GM18861 (cell line): Measurements from ENCODE around the gene ITLN1.
"Not testable (repeated sequence)": the region's sequence is repeated elsewhere in the genome, so short reads cannot be mapped to it uniquely, and the experiment has no call there.

Source experiments
- ATAC-seq: cut with Tn5 transposase; IDR thresholded peaks from one replicate; pipeline ENCODE4 v1.9.1; 2021; ENCODE audit not compliant: unreplicated experiment

ITLN1 gene

GRCh38 chr1:160885042-160885441 is at the start of gene ITLN1:
Gene ITLN1 (minus strand): TSS chr1:160885180. CDS start chr1:160884877, 303 bp downstream.
- ATAC-seq = no peak

GRCh38 chr1:160933305-160933704 is 48.3 kb upstream of the ITLN1 start:
- not testable (repeated sequence) for ATAC-seq

- ATAC-seq = no peak
Measured at GRCh38 chr1:160925652-160926244, 40.8 kb upstream of the ITLN1 start.

- no peak for ATAC-seq
Measured at GRCh38 chr1:160924791-160925651, 40.0 kb upstream of the ITLN1 start.

GRCh38 chr1:160916666-160917065 is 31.7 kb upstream of the ITLN1 start:
- ATAC-seq = no peak

GRCh38 chr1:160913229-160913628 is 28.2 kb upstream of the ITLN1 start:
- not testable (repeated sequence) for ATAC-seq

GRCh38 chr1:160911925-160912324 is 26.9 kb upstream of the ITLN1 start:
- ATAC-seq = no peak

GRCh38 chr1:160911441-160911840 is 26.5 kb upstream of the ITLN1 start:
- no peak for ATAC-seq

GRCh38 chr1:160910170-160910750 is 25.3 kb upstream of the ITLN1 start:
- no peak for ATAC-seq

GRCh38 chr1:160907976-160908375 is 23.0 kb upstream of the ITLN1 start:
- ATAC-seq = no peak

GRCh38 chr1:160905617-160905989 is 20.6 kb upstream of the ITLN1 start:
- no peak for ATAC-seq

- no peak for ATAC-seq
Measured at GRCh38 chr1:160904783-160905616, 20.0 kb upstream of the ITLN1 start.

- ATAC-seq = not testable (repeated sequence)
Measured at GRCh38 chr1:160902251-160902650, 17.3 kb upstream of the ITLN1 start.

GRCh38 chr1:160901768-160902167 is 16.8 kb upstream of the ITLN1 start:
- no peak for ATAC-seq

GRCh38 chr1:160900683-160901082 is 15.7 kb upstream of the ITLN1 start:
- ATAC-seq = not testable (repeated sequence)

- not testable (repeated sequence) for ATAC-seq
Measured at GRCh38 chr1:160894368-160895135, 9.6 kb upstream of the ITLN1 start.

- no peak for ATAC-seq
Measured at GRCh38 chr1:160891474-160891873, 6.5 kb upstream of the ITLN1 start.

- ATAC-seq = no peak
Measured at GRCh38 chr1:160888926-160889325, 3.9 kb upstream of the ITLN1 start.

GRCh38 chr1:160887071-160887470 is 2.1 kb upstream of the ITLN1 start:
- ATAC-seq = no peak

GRCh38 chr1:160884579-160884978 is 401 bp downstream of the ITLN1 start:
- no peak for ATAC-seq
